ENCODE results near the gene HOXA6. TPM values are rescaled to one million over a fixed set of nuclear protein-coding genes. Genes with fewer than 3 reads are reported as not detected.
A peak's percentile ranks its signal among the peaks of the same experiment; 100 is the strongest.

HOXA6 gene
- polyA plus RNA-seq, 3 donors = not detected

GRCh38 chr7:27145914-27146412, 1.6 kb downstream of the HOXA6 start:
- H3K36me3 ChIP-seq (replicated peaks in 1 of 2; ENCODE audit: control insufficient read depth in 1 of 2, insufficient read depth in 2 of 2, low read length in 2 of 2) = no peaks in the 10 kb centered on the region
- intact Hi-C loops (cut with micrococcal nuclease) = no loop called here
- Mint-ChIP-seq H3K9me3 (peaks cover 13 to 51% (median 37%) of the 10 kb centered on the region in 7 donors), H3K27ac (no peak overlapping the region), H3K27me3 (ENCODE audit: low read depth in 3 of 3) (peaks cover 67 to 87% (median 86%) of the 10 kb centered on the region in 3 donors), H3K36me3 (peaks cover 6 to 18% of the 10 kb centered on the region in 2 donors), H3K4me1 (peaks cover 30% of the 10 kb centered on the region), H3K4me3 (peak overlapping the region in 1 of 2 donors; percentile 92)
- H3K4me1 ChIP-seq (ENCODE audit: control insufficient read depth in 1 of 2, insufficient read depth in 2 of 2, low read length in 2 of 2) = peaks cover 22 to 28% of the 10 kb centered on the region in 2 donors
- DNase-seq = no peak
- no peak overlapping the region for H3K9ac ChIP-seq (ENCODE audit: insufficient read depth, low read length, poor library complexity, severe bottlenecking)
- peaks cover 44 to 82% of the 10 kb centered on the region in 2 donors for H3K27me3 ChIP-seq (ENCODE audit: control insufficient read depth in 2 of 2, insufficient read depth in 2 of 2, low read length in 2 of 2)
- H3K4me3 ChIP-seq (replicated peaks in 1 of 3; ENCODE audit: low read depth in 2 of 3, low read length in 3 of 3) = no peak overlapping the region
- H3K4me2 ChIP-seq (replicated peaks; ENCODE audit: extremely low read depth, low read length, poor library complexity, severe bottlenecking) = no peak overlapping the region
- 63% methylated on average over 7 of the region's 11 CpGs for WGBS (ENCODE audit: insufficient coverage)
- no peaks in the 10 kb centered on the region for H3K79me2 ChIP-seq (ENCODE audit: insufficient read depth, low read length)
- no peak overlapping the region for H3K27ac ChIP-seq (ENCODE audit: low read depth in 1 of 2, low read length in 2 of 2)
- H2AFZ ChIP-seq (ENCODE audit: insufficient read depth, low read depth, low read length, poor library complexity, severe bottlenecking) = no peak overlapping the region
- H3K9me3 ChIP-seq (replicated peaks in 1 of 2; ENCODE audit: control insufficient read depth in 1 of 2, insufficient read depth in 1 of 2, low read length in 2 of 2) = peaks cover 26 to 30% of the 10 kb centered on the region in 2 donors
- no peak for TF ChIP-seq CTCF (IDR thresholded peaks at IDR 0.05)
- no peaks in the 10 kb centered on the region for H4K20me1 ChIP-seq (ENCODE audit: insufficient read depth, low read length)

- Histone ChIP-seq H3K79me2 (ENCODE audit: insufficient read depth, low read length) (no peaks in the 10 kb centered on the region), H3K36me3 (replicated peaks in 1 of 2; ENCODE audit: control insufficient read depth in 1 of 2, insufficient read depth in 2 of 2, low read length in 2 of 2) (no peaks in the 10 kb centered on the region), H2AFZ (ENCODE audit: insufficient read depth, low read depth, low read length, poor library complexity, severe bottlenecking) (no peak overlapping the region), H3K27ac (ENCODE audit: low read depth in 1 of 2, low read length in 2 of 2) (no peak overlapping the region), H3K4me2 (replicated peaks; ENCODE audit: extremely low read depth, low read length, poor library complexity, severe bottlenecking) (no peak overlapping the region), H3K9ac (ENCODE audit: insufficient read depth, low read length, poor library complexity, severe bottlenecking) (no peak overlapping the region), H3K4me3 (replicated peaks in 1 of 3; ENCODE audit: low read depth in 2 of 3, low read length in 3 of 3) (no peak overlapping the region), H3K4me1 (ENCODE audit: control insufficient read depth in 1 of 2, insufficient read depth in 2 of 2, low read length in 2 of 2) (peaks cover 16 to 22% of the 10 kb centered on the region in 2 donors), H3K9me3 (replicated peaks in 1 of 2; ENCODE audit: control insufficient read depth in 1 of 2, insufficient read depth in 1 of 2, low read length in 2 of 2) (peaks cover 24 to 30% of the 10 kb centered on the region in 2 donors), H4K20me1 (ENCODE audit: insufficient read depth, low read length) (no peaks in the 10 kb centered on the region), H3K27me3 (ENCODE audit: control insufficient read depth in 2 of 2, insufficient read depth in 2 of 2, low read length in 2 of 2) (peaks cover 41 to 76% of the 10 kb centered on the region in 2 donors)
- no peak for TF ChIP-seq CTCF (IDR thresholded peaks at IDR 0.05)
- H3K4me3 Mint-ChIP-seq = peak overlapping the region in 1 of 2 donors; percentile 92
- peaks cover 66 to 82% (median 80%) of the 10 kb centered on the region in 3 donors for H3K27me3 Mint-ChIP-seq (ENCODE audit: low read depth in 3 of 3)
- H3K36me3 Mint-ChIP-seq = peaks cover 3 to 16% of the 10 kb centered on the region in 2 donors
- peaks cover 13 to 49% (median 37%) of the 10 kb centered on the region in 7 donors for H3K9me3 Mint-ChIP-seq
- no peak overlapping the region for H3K27ac Mint-ChIP-seq
- WGBS (ENCODE audit: insufficient coverage) = 87% methylated on average over 43 of the region's 47 CpGs
- peaks cover 23% of the 10 kb centered on the region for H3K4me1 Mint-ChIP-seq
- intact Hi-C loops (cut with micrococcal nuclease) = no loop called here
- DNase-seq = no peak
Measured at GRCh38 chr7:27145165-27145913, 2.2 kb downstream of the HOXA6 start.

All from CD14-positive monocyte (primary cell).